Measurements from ENCODE around the gene TMEM221.

DNA sequence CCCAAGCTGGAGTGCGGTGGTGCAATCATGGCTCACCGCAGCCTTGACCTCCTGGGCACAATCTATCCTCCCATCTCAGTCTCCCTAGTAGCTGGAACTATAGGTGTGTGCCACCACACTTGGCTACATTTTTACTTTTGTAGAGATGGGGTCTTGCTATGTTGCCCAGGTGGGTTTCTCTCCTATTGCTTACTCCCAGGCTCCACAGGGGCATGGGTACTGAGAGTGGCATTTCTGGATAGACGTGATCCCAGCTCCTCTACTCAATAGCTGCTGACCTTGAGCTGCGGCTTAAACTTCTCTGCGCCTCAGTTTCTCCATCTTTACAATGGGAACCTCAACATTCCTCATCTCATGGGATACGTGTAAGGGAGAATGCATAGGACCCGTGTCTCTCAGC is 17.1 kb downstream of the TMEM221 start:
- TF ChIP-seq, protein P1, sequence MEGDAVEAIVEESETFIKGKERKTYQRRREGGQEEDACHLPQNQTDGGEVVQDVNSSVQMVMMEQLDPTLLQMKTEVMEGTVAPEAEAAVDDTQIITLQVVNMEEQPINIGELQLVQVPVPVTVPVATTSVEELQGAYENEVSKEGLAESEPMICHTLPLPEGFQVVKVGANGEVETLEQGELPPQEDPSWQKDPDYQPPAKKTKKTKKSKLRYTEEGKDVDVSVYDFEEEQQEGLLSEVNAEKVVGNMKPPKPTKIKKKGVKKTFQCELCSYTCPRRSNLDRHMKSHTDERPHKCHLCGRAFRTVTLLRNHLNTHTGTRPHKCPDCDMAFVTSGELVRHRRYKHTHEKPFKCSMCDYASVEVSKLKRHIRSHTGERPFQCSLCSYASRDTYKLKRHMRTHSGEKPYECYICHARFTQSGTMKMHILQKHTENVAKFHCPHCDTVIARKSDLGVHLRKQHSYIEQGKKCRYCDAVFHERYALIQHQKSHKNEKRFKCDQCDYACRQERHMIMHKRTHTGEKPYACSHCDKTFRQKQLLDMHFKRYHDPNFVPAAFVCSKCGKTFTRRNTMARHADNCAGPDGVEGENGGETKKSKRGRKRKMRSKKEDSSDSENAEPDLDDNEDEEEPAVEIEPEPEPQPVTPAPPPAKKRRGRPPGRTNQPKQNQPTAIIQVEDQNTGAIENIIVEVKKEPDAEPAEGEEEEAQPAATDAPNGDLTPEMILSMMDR (IDR thresholded peaks at IDR 0.05), result no peak
- no peak for TF ChIP-seq POLR2AphosphoS5 (IDR thresholded peaks at IDR 0.05; ENCODE audit: insufficient read depth in 1 of 2, low read depth in 1 of 2)
